HG03064 (cell line): Measurements from ENCODE around the gene TRPC4AP.

Experiments
- ATAC-seq: cut with Tn5 transposase; IDR thresholded peaks from one replicate; pipeline ENCODE4 v1.9.1; 2021; ENCODE audit warnings: low read depth; ENCODE audit not compliant: unreplicated experiment

Gene TRPC4AP

GRCh38 chr20:35017099-35017835 lies 75.3 kb downstream of the TRPC4AP start:
- no peak for ATAC-seq

DNA sequence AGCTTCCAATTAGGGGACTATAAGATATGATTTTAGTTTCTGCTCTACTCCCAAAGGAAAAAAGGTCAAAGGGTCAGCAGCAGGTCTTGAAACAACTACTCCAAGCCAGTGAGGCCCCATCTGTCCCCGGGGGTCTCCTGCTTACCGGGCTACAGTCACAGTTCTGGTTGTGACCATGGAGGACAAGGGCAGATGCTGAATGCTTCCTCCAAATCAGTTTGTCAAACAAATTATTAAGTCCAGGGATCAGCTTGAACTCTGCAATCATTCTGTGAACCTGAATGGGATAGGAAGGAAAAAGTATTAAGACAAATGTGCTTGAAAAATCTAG lies 76.8 kb downstream of the TRPC4AP start:
- no peak for ATAC-seq

- no peak for ATAC-seq
Measured at GRCh38 chr20:35014537-35014936, 78.1 kb downstream of the TRPC4AP start.

GRCh38 chr20:35013421-35014411 lies 78.9 kb downstream of the TRPC4AP start:
- no peak for ATAC-seq

DNA sequence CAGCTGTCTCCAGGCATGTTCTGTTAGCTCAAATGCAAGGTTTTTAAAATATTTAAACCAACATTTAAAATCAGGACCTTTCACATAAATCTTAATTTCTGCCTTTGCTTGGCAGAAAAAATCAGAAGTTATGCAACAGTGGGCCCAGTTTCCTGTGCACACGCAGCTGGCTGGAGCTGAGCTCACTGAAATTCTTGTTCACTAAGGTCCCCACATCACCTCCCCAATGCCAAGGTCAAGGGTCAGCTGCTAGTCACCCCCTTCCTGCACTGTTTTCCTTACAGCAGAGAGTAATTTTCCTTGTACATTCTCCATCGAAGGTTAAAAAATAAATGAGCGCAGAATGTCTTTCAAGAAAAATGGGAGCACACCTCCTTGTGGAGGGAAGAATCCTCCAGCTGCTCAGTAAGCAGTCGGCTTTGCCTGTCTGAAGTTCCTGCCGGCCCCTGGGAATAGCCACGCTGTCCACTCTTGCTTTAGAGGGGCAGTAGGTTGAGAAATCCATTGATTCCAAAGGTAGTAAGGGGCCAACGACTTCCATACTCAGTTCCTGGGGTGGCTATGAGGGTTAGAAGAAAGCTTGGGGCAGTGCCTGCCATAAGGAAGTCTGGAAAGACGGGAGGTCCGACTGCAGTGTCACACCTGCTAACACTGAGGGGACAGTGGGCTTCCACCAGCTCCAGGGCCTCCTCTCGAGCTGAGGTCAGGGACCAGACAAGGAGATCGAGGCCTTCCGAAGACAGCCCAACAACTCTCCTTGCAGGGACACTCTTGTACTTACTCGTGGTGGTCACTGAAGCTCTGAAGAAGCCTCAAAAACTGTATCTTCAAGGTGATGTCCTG lies 80.2 kb downstream of the TRPC4AP start:
- ATAC-seq, result no peak

- no peak for ATAC-seq
Measured at GRCh38 chr20:35011589-35012226, 80.9 kb downstream of the TRPC4AP start.

- ATAC-seq, result no peak
Measured at GRCh38 chr20:35010405-35011192, 82.0 kb downstream of the TRPC4AP start.

- no peak for ATAC-seq
Measured at GRCh38 chr20:35009665-35010328, 82.8 kb downstream of the TRPC4AP start.

DNA sequence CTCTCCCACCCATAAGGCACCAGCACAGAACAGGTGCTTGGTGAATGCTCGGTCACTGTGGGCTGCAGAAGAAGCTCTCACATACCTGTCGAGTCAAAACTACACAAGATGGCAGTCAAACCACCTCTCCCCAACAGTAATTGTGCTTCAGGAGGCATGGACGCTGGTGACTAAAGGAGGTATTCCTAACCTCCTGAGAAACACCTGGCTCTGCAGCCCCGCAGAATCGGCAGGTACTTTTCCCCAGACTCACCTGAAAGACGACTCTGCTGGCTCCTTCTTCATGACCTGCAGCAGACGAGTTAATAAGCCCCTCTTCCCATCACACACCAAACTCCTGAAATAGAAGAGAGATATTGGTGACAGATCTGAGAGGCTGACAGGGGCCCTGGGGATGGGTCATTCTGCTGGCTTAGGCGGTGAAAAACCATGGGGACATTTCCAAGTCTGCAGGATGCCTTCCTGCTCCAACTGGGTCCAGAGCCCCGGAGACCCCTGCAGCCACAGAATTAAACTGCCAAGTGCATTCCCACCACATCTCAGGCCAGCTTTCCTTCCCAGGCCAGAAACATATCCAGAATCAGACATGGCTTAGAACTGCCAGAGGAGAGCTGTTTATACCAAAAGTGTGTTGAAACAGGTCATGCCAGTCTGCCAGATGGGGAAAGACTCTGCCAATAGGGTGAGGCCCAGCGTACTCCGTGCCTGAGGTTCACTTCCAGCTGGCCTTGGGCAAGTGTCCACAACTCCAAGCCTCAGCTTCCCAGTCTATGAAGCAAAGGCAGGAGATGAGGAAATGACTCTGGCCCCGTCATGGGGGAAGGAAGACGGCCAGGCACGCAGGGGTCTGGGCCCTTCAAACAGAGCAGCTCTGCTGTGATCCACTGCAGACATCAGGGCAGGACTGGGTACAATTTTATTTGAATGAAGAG lies 83.9 kb downstream of the TRPC4AP start:
- ATAC-seq, result no peak

DNA sequence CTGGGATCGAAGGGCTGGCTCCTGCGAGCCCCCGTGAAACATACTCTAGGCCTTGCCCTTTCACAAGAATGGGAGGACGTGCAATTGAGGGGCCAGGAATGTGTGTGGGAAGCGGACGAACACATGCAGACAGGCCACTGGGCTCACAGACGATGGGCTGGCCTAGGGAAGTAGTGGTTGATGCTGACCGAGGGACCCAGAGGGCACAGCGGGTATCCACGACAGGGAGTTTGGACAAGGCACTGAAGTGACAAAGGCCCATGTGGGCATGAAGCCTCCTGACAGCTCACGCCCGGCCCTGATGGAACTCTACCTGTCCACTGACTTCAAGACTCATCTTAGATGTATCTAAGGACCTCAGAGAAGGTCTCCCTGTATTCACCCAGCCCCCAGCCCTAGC lies 84.7 kb downstream of the TRPC4AP start:
- no peak for ATAC-seq

GRCh38 chr20:35007413-35007812 lies 85.2 kb downstream of the TRPC4AP start:
- no peak for ATAC-seq

DNA sequence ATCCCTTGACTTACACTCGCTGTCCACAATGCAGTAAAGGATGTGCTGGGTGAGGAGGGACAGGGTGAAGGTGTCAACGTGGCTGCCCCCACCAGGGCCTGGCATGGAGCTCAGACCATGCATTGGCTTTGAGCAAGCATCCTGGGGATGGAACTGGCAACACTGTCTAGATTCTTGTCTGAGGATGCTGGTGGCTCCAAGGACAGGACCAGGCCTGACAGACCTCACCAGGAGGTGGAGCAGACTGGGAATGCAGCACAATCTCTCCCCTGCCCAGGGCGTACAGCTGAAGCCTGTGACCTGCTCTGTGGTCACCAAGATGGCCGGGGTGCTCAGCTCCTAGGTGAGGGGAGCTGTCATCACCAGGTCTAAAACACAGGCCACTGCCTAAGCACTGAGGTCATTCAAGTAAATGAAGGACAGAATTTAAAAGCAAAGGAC lies 86.1 kb downstream of the TRPC4AP start:
- ATAC-seq, result no peak

- no peak for ATAC-seq
Measured at GRCh38 chr20:35006009-35006408, 86.6 kb downstream of the TRPC4AP start.

DNA sequence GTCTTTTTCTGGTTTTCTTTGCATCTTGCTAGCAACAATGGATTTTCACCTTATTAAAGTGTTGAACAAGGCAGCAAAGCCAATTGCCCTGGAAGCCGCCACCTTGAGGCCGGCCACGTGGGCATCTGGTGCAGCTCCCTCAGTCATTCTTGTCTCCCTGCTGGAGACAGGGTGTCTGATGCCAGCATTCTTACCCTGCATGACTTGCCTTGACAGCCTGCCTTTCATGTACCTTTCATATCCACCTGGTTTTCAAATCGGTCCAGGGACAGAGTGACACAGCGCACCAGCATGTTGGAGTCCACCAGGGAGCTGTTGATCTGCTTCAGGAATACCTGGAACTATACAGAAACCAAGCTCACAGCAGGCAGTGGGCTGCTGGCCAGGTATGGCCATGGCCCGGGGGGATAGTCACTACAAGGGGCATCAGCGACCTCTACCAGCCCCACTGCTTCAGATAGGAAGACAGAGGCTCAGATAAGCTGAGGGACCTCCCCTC lies 87.1 kb downstream of the TRPC4AP start:
- ATAC-seq, result no peak

DNA sequence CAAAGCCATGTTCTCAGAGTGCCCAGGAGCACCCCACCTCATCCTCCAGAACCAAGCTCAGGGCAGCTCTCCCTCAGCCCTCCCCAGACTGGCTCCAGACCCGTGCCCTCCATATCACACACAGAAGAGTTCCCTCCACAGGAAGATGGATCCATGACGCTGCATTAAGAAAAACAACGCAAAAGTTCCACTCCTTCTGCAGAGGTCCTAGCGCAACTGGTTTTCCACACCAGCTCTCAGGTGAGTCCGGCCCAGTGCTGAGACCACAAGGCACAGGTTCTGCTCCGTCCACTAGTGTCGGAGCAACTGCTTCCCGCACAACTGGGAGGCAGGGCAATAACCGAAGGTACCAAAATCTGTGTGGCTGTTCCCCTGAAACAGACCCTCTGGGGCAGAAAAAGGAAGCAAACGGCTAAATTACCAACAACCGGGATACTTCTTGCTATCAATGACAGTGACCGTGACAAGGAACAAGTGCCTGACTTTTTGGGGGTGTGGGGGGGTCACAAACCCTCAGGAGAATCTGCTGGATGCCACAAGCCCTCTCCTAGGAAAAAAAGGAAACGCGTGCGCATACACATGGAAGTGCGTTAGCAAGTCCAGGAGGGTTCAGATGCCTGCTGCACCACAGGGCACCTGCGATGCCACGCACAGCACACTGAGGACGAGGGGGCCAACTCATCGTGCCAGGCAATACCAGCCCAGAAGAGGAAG lies 87.7 kb downstream of the TRPC4AP start:
- ATAC-seq, result no peak

DNA sequence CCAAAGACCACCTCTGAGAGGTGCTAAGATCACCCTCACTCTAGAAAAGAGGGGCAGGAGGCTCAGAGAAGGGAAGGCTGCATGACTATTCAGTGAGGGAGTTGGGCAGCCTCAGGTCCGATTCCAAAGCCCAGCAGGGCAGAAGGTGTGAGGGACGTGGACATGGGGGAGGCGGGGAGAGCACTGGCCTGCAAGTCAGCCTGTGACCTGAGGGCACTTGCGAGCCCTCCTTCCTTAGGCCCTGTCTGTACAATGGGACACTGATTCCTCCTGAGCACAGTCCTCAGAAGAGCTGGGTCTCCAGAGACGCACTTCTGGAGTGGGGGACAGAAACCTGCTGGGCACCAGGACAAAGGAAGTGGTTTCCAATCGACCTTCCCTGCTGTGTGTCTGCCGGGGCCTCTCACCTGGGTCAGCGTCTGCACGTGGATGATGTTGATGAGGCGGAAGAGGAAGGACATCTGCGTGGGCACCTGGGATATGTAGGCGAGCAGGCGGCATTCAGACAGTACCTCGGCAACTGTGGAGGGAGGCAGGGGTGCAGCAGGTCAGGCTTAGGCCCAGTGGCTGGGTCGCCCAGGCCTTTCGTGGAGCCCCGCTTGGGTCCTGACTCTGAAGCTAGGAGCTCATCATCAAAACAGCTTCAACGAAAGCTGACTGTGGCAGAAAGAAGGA lies 88.4 kb downstream of the TRPC4AP start:
- ATAC-seq, result no peak
